ENCODE data around the gene GDPD4.

Gene GDPD4

GRCh38 chr11:77213029-77213579 lies 88.4 kb downstream of the GDPD4 start:
- DNase-seq (ENCODE audit: low spot score in 2 of 2), result no peak
- Histone ChIP-seq H3K4me1 (no peaks in the 10 kb centered on the region), H3K9me3 (no peaks in the 10 kb centered on the region), H3K27me3 (ENCODE audit: low read depth) (no peaks in the 10 kb centered on the region), H3K36me3 (replicated peaks) (no peaks in the 10 kb centered on the region), H3K4me3 (no peak overlapping the region)
- in situ Hi-C loops (cut with MboI; ENCODE audit: low sequenced_read_pairs), result no loop called here

DNA sequence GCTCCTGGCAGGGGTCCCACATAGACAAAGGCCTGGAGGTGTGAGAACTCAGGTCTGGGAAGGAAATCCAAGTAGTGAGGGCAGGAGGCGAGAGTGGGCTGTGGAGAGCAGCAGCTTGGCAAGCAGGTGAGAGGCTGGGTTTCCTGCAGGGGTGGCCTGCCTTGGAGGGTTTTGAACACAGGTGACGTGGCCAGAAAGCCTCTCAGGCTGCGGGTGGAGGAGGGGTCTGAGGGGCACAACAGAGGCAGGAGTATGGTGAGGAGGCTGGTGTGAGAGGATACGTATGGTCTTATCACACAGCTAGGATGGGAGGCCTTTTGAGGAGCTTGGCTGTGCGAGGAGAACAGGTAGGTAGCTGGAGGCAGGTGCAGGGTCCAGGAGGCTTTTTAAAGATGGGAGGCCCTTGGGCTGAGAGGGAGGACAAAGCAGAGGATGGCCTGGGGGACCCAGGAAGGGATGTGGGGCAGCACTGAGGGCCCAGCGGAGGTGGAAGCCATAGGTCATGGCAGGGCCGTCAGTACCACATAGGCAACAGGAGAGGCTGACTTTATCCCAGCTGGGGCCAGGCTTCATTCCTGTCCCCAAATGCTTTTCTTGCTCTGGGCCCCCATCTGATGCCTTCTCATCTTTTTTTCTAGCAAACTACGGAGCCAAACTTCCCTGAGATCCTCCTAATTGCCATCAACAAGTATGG lies 89.0 kb downstream of the GDPD4 start:
- no peaks in the 10 kb centered on the region for H3K9me3 ChIP-seq
- no peak for DNase-seq (ENCODE audit: low spot score in 2 of 2)
- no peak overlapping the region for H3K4me3 ChIP-seq
- H3K36me3 ChIP-seq (replicated peaks), result no peaks in the 10 kb centered on the region
- no peaks in the 10 kb centered on the region for H3K27me3 ChIP-seq (ENCODE audit: low read depth)
- in situ Hi-C loops (cut with MboI; ENCODE audit: low sequenced_read_pairs), result no loop called here
- H3K4me1 ChIP-seq, result no peaks in the 10 kb centered on the region

DNA sequence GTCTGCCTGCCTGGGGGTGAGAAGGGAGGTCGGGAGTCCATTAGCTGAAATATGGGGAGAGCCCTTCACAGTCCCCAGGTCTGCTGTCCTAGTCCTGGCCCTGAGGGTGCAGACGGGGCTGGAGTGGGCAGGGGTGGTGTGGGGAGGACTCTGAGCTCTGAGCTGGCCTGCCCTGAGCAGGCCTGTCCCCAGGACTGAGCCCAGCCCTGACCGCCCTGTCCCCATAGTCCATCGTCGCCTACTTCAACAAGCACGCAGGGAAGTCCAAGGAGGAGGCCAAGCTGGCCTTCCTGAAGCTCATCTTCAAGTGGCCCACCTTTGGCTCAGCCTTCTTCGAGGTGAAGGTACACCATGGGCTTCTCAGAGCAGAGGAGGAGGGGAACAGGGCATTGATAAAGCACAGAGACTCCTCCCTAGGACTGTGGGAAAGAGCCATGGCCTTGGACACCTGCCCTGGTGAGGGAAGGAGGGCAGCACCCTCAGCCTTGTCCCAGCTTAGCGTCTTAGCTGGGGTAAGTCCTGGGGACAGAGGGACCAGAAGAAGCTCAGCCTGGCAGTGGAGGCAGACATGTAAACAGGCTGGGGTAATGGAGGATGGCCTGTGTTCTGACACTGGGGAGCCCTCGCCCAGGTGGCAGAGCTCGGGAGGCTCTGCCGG lies 89.8 kb downstream of the GDPD4 start:
- Histone ChIP-seq H3K9me3 (no peaks in the 10 kb centered on the region), H3K4me3 (no peak overlapping the region), H3K4me1 (no peaks in the 10 kb centered on the region), H3K27me3 (ENCODE audit: low read depth) (no peaks in the 10 kb centered on the region), H3K36me3 (replicated peaks) (no peaks in the 10 kb centered on the region)
- in situ Hi-C loops (cut with MboI; ENCODE audit: low sequenced_read_pairs), result no loop called here
- DNase-seq (ENCODE audit: low spot score in 2 of 2), result no peak

DNA sequence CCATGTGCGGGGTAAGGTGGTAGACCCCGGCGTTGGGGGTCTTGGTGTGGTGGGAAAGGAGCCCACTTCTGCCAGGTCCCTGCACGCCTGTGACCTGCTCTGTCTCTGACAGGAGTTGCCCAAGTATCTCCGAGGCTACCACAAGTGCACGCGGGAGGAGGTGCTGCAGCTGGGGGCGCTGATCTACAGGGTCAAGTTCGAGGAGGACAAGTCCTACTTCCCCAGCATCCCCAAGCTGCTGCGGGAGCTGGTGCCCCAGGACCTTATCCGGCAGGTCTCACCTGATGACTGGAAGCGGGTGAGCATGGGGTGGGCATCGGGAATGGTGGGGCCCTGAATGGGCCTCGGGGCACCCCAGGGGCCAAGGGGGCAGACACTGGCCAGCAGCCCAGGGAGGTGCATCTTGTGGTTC lies 90.4 kb downstream of the GDPD4 start:
- DNase-seq (ENCODE audit: low spot score in 2 of 2), result no peak
- H3K4me1 ChIP-seq, result no peaks in the 10 kb centered on the region
- H3K27me3 ChIP-seq (ENCODE audit: low read depth), result no peaks in the 10 kb centered on the region
- H3K4me3 ChIP-seq, result no peak overlapping the region
- H3K36me3 ChIP-seq (replicated peaks), result no peaks in the 10 kb centered on the region
- in situ Hi-C loops (cut with MboI; ENCODE audit: low sequenced_read_pairs), result no loop called here
- no peaks in the 10 kb centered on the region for H3K9me3 ChIP-seq

- H3K9me3 ChIP-seq, result no peaks in the 10 kb centered on the region
- no peaks in the 10 kb centered on the region for H3K4me1 ChIP-seq
- no peaks in the 10 kb centered on the region for H3K27me3 ChIP-seq (ENCODE audit: low read depth)
- DNase-seq (ENCODE audit: low spot score in 2 of 2), result no peak
- H3K36me3 ChIP-seq (replicated peaks), result no peaks in the 10 kb centered on the region
- H3K4me3 ChIP-seq, result no peak overlapping the region
- in situ Hi-C loops (cut with MboI; ENCODE audit: low sequenced_read_pairs), result no loop called here
Observed at GRCh38 chr11:77209663-77210062, 91.8 kb downstream of the GDPD4 start.

GRCh38 chr11:77208535-77208934 lies 93.0 kb downstream of the GDPD4 start:
- Histone ChIP-seq H3K9me3 (no peaks in the 10 kb centered on the region), H3K4me1 (no peaks in the 10 kb centered on the region), H3K36me3 (replicated peaks) (no peaks in the 10 kb centered on the region), H3K27me3 (ENCODE audit: low read depth) (no peaks in the 10 kb centered on the region), H3K4me3 (no peak overlapping the region)
- in situ Hi-C loops (cut with MboI; ENCODE audit: low sequenced_read_pairs), result no loop called here
- no peak for DNase-seq (ENCODE audit: low spot score in 2 of 2)

- H3K4me3 ChIP-seq, result no peak overlapping the region
- H3K27me3 ChIP-seq (ENCODE audit: low read depth), result no peaks in the 10 kb centered on the region
- H3K4me1 ChIP-seq, result no peaks in the 10 kb centered on the region
- H3K36me3 ChIP-seq (replicated peaks), result no peaks in the 10 kb centered on the region
- in situ Hi-C loops (cut with MboI; ENCODE audit: low sequenced_read_pairs), result no loop called here
- DNase-seq (ENCODE audit: low spot score in 2 of 2), result no peak
- H3K9me3 ChIP-seq, result no peaks in the 10 kb centered on the region
Observed at GRCh38 chr11:77207618-77208313, 93.7 kb downstream of the GDPD4 start.

DNA sequence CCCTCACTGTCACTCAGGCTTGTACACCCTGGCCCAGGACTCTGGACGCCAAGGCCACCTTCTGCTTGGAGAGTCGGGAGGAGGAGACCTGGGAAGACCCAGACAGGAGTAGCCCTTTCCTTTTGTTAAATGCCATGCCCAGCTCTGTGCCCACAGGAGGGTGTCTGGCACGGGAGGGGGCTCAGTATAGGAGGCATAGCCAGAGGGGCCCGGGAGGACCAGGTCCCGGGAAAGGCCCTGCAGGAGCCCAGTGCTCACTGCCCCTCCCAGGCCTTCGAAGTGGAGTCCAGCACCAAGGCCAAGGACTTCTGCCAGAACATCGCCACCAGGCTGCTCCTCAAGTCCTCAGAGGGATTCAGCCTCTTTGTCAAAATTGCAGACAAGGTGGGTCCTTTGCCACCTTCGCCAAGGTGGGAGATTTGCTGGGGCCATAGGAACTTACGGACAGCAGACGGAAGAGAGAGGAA lies 94.4 kb downstream of the GDPD4 start:
- Histone ChIP-seq H3K4me1 (no peaks in the 10 kb centered on the region), H3K9me3 (no peaks in the 10 kb centered on the region), H3K4me3 (no peak overlapping the region), H3K27me3 (ENCODE audit: low read depth) (no peaks in the 10 kb centered on the region), H3K36me3 (replicated peaks) (no peaks in the 10 kb centered on the region)
- in situ Hi-C loops (cut with MboI; ENCODE audit: low sequenced_read_pairs), result no loop called here
- no peak for DNase-seq (ENCODE audit: low spot score in 2 of 2)

GRCh38 chr11:77206264-77207018 lies 95.0 kb downstream of the GDPD4 start:
- no peaks in the 10 kb centered on the region for H3K36me3 ChIP-seq (replicated peaks)
- in situ Hi-C loops (cut with MboI; ENCODE audit: low sequenced_read_pairs), result no loop called here
- no peaks in the 10 kb centered on the region for H3K9me3 ChIP-seq
- DNase-seq (ENCODE audit: low spot score in 2 of 2), result no peak
- H3K4me3 ChIP-seq, result no peak overlapping the region
- no peaks in the 10 kb centered on the region for H3K27me3 ChIP-seq (ENCODE audit: low read depth)
- H3K4me1 ChIP-seq, result no peaks in the 10 kb centered on the region

DNA sequence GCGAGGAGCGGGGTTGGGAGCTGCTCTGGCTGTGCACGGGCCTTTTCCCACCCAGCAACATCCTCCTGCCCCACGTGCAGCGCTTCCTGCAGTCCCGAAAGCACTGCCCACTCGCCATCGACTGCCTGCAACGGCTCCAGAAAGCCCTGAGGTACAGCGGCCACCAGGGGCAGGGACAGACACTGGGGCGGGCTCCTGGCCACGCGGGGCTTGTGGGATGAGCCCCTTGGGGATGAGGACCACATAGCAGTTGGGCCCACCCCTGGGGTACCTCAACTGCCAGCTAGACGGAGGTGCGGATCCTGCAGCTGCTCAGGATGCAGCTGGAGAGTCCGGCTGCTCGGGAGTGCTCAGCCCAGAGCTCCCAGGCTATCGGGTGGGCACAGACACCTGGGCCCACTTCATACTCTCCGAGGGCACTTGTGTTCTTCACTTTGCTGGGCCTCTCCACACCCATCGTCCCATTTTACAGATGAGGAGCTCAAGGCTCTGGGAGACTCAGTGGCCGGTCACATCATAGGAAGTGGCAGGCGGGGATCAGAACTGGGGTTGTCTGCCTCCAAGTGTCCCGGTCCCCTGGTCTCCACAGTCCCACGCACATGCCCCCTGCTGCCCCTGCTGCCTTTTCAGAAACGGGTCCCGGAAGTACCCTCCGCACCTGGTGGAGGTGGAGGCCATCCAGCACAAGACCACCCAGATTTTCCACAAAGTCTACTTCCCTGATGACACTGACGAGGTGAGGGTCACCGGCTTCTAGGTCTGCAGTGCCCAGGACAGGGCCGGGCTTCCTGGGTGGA lies 95.8 kb downstream of the GDPD4 start:
- Histone ChIP-seq H3K27me3 (ENCODE audit: low read depth) (no peaks in the 10 kb centered on the region), H3K4me1 (no peaks in the 10 kb centered on the region), H3K9me3 (no peaks in the 10 kb centered on the region), H3K36me3 (replicated peaks) (no peaks in the 10 kb centered on the region), H3K4me3 (no peak overlapping the region)
- in situ Hi-C loops (cut with MboI; ENCODE audit: low sequenced_read_pairs), result no loop called here
- DNase-seq (ENCODE audit: low spot score in 2 of 2), result no peak

DNA sequence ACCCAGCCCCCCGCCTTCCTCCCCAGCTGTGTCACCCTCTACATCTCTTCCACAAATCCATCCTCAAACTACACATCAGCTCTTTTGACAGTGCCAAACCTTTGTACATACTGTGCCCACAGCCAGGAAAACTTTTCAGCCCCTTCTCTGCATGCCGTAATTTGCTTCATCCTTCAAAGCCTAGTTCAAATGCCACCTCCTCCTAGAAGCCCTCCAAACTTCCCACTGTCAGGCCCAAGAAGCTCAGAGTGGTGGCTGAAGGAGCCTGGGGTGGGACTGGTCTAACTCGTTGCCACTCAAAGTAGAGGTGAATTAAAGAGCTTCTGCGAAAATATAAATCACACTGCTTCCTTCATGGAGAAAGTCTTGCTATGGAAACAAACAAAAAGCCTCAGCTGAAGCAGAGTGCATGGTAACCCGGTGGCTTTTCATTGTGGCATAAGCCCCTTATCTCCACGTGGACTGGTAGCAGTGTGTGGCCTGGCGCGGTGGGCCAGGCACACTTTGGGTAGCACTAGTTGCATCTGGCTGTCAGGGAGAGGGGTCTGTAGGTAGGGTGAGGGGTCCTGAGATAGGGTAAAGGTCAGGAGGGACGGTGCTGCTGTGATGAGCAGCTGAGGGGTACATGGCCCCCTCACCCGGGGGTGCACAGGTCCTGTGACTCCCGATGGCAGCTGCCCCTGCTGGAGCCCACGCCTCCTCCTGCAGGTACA lies 96.6 kb downstream of the GDPD4 start:
- DNase-seq (ENCODE audit: low spot score in 2 of 2), result no peak
- Histone ChIP-seq H3K9me3 (no peaks in the 10 kb centered on the region), H3K4me3 (no peak overlapping the region), H3K36me3 (replicated peaks) (no peaks in the 10 kb centered on the region), H3K27me3 (ENCODE audit: low read depth) (no peaks in the 10 kb centered on the region), H3K4me1 (no peaks in the 10 kb centered on the region)
- in situ Hi-C loops (cut with MboI; ENCODE audit: low sequenced_read_pairs), result no loop called here

DNA sequence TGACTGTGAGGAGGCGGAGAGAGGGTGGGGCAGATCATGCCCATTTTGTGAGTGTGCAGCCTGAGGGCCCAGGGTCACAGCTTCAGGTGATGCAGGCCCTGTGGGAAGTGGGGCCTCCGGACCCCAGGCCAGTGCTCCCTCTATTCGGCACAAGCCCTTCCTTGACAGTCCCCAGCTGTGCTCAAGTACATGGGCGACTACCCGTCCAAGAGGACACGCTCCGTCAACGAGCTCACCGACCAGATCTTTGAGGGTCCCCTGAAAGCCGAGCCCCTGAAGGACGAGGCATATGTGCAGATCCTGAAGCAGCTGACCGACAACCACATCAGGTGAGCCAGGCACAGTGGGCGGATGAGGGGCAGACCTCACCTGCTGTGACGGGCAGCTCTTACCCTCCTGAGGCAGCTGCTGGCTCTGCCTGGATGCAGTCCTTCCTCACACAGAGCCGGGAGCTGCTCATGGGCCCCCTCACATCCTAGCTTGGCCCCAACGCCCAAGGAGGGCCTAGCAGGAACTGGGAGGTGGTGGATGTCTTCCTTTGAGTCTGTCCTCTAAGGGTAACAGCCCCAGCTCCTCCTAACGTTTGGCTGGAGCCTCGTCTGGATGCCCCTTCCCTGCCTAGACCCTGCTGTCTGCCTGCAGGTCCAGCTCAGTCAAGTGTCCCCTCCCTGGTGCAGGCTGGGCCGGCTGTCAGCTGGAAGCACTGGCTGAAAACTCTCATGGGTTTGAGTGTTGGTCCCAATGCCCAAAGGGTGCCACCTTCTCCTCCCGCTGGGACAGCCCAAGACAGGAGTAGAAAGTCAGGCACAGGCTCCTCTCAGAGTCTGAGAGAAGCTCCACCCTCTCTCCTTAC lies 97.4 kb downstream of the GDPD4 start:
- no peak for DNase-seq (ENCODE audit: low spot score in 2 of 2)
- Histone ChIP-seq H3K4me3 (no peak overlapping the region), H3K36me3 (replicated peaks) (no peaks in the 10 kb centered on the region), H3K9me3 (no peaks in the 10 kb centered on the region), H3K4me1 (no peaks in the 10 kb centered on the region), H3K27me3 (ENCODE audit: low read depth) (no peaks in the 10 kb centered on the region)
- in situ Hi-C loops (cut with MboI; ENCODE audit: low sequenced_read_pairs), result no loop called here

Data from HAP-1 (cell line).